Measurements from ENCODE around the gene NADK.
A peak's percentile ranks its signal among the peaks of the same experiment; 100 is the strongest.

Gene NADK

GRCh38 chr1:1778663-1779319 lies 521 bp upstream of the NADK start:
- peak; percentile 44 for TF ChIP-seq CTCF (IDR thresholded peaks at IDR 0.05; ENCODE audit: control extremely low read depth, extremely low read depth, low read depth, missing control alignments)
- POLR2A ChIA-PET, result no interaction called here
- CTCF ChIA-PET, result interaction anchor here (1.0 to 2.2 kb wide), 4 partner anchors 10 to 101 kb away, joined by 4 to 5 read pairs (median 4); no protein-coding TSS in a partner anchor
- DNase-seq (ENCODE audit: extremely low spot score), result peak; percentile 93

DNA sequence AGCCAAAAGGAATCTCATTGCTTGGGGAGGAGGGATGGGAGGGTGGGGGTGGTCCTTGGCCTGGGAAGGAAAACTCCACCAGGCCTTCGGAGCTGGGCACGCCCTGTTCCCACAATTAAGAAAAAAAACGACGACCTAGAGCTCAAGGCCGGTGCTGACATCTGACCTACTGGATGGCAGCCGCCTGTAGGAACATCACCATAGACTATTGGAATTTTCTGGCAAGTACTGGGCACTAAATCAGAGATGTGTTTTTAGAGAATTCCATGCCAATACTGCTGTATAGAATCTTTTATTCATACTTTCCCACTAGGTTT lies 729 bp downstream of the NADK start:
- TF ChIP-seq CTCF (IDR thresholded peaks at IDR 0.05; ENCODE audit: control extremely low read depth, extremely low read depth, low read depth, missing control alignments), result no peak
- CTCF ChIA-PET, result interaction anchor here (0.8 to 1.3 kb wide), 4 partner anchors 22 to 131 kb away, joined by 3 to 7 read pairs (median 4); no protein-coding TSS in a partner anchor
- no peak for DNase-seq (ENCODE audit: extremely low spot score)
- POLR2A ChIA-PET, result no interaction called here

GRCh38 chr1:1776672-1777582 lies 1.3 kb downstream of the NADK start:
- POLR2A ChIA-PET, result no interaction called here
- CTCF ChIA-PET, result interaction anchor here (1.2 to 1.3 kb wide), 4 partner anchors 21 to 132 kb away, joined by 3 to 7 read pairs (median 4); no protein-coding TSS in a partner anchor
- no peak for TF ChIP-seq CTCF (IDR thresholded peaks at IDR 0.05; ENCODE audit: control extremely low read depth, extremely low read depth, low read depth, missing control alignments)
- DNase-seq (ENCODE audit: extremely low spot score), result no peak

DNA sequence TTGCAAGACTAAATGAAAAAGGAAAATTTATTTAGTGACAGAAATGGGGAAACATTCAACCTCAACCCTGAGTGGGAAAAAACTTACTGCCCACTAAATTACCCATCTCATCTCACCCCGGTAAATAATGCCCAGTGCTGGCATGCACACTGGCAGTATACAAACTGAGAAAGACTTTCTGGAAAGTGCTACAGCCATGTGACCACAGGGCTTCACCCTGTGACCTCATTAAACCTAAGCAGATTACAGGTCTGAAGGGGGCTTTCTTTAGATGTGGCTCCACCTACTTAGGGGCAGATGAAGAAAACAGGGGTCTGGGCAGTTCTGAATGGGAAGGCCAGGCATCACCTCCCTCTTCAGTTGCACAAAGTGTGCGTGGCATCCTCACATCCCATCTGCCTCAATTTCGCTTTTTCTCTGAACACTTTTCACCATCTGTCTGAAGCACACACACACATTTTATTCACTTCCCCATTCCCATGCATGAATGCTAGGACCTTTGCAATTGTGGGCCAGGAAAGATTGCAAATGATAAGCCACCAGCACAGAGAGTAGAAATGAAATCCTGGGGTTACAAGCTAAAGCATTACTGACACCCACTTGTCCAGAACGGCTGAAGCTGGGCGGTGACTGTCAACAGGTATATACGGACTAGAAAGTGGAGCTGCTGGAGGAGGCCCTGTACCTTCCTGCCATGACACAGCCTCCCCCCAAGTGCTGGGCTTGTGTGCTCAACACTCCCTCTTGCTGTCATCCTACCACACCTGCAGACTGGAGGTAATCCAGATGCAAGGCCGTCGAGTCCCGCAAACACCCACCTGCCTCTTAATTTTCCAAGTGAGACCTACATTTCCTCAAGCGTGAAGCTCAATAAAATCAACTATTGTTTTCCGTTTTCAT lies 2.7 kb downstream of the NADK start:
- no peak for DNase-seq (ENCODE audit: extremely low spot score)
- TF ChIP-seq CTCF (IDR thresholded peaks at IDR 0.05; ENCODE audit: control extremely low read depth, extremely low read depth, low read depth, missing control alignments), result no peak
- ChIA-PET POLR2A (no interaction called here), CTCF (interaction anchor here (0.8 to 2.2 kb wide), 3 partner anchors 27 to 130 kb away, joined by 3 to 5 read pairs (median 3); no protein-coding TSS in a partner anchor)

GRCh38 chr1:1773874-1774273 lies 4.4 kb downstream of the NADK start:
- DNase-seq (ENCODE audit: extremely low spot score), result no peak
- ChIA-PET POLR2A (no interaction called here), CTCF (interaction anchor here (2.2 kb wide), 1 partner anchor 132 kb away, joined by 5 read pairs; no protein-coding TSS in a partner anchor)
- TF ChIP-seq CTCF (IDR thresholded peaks at IDR 0.05; ENCODE audit: control extremely low read depth, extremely low read depth, low read depth, missing control alignments), result no peak

DNA sequence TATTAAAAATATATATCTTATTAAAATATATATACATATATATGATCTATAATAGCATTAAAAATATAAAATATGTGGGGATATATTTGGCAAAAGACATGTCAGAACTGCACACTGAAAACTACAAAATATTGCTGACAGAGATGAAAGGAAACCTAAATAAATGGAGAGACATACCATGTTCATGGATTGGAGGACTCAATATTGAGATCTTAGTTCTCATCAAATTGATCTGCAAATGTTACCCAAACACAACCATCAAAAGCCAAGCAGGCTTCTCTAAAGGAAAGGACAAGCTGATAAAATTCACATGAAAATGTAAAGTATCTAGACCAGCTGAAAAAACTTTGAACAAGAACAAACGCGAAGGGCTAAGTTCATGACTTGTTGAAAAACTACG lies 7.2 kb downstream of the NADK start:
- ChIA-PET CTCF (no interaction called here), POLR2A (no interaction called here)
- no peak for TF ChIP-seq CTCF (IDR thresholded peaks at IDR 0.05; ENCODE audit: control extremely low read depth, extremely low read depth, low read depth, missing control alignments)
- no peak for DNase-seq (ENCODE audit: extremely low spot score)

Measured in GM10248 (cell line).